WI38 (cell line): ENCODE measurements around the gene ABCA7.

ENCODE experiments used
- H3K4me3 ChIP-seq: 2 replicates; pipeline ENCODE4 v1.5.1; 2011; ENCODE audit warnings: low read depth, mild to moderate bottlenecking, control low read depth, low read length
- TF ChIP-seq, protein P1 (sequence below): IDR thresholded peaks from 2 replicates; pipeline ENCODE4 v1.5.1; 2012; ENCODE audit warnings: low read depth, mild to moderate bottlenecking, control low read depth, low read length

Gene ABCA7

DNA sequence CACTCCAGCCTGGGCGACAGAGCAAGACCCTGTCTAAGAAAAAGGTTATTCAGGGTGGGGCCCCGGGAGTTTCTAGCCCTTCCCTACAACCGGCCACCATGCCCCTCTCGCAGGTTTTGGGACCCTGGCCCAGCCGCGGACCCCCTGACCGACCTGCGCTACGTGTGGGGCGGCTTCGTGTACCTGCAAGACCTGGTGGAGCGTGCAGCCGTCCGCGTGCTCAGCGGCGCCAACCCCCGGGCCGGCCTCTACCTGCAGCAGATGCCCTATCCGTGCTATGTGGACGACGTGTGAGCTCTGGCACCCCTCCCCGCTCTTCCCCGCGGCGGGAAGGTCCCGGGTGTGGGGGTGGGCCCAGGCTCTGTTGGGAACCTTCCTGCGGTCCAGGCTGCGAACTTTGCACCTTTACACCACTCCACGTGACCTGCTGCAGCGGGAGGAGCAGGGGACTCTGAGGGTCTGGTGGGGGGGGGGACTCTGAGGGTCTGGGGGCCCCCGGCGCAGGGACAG is 6.3 kb downstream of the ABCA7 start:
- TF ChIP-seq, protein P1, sequence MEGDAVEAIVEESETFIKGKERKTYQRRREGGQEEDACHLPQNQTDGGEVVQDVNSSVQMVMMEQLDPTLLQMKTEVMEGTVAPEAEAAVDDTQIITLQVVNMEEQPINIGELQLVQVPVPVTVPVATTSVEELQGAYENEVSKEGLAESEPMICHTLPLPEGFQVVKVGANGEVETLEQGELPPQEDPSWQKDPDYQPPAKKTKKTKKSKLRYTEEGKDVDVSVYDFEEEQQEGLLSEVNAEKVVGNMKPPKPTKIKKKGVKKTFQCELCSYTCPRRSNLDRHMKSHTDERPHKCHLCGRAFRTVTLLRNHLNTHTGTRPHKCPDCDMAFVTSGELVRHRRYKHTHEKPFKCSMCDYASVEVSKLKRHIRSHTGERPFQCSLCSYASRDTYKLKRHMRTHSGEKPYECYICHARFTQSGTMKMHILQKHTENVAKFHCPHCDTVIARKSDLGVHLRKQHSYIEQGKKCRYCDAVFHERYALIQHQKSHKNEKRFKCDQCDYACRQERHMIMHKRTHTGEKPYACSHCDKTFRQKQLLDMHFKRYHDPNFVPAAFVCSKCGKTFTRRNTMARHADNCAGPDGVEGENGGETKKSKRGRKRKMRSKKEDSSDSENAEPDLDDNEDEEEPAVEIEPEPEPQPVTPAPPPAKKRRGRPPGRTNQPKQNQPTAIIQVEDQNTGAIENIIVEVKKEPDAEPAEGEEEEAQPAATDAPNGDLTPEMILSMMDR = no peak
- H3K4me3 ChIP-seq = no peak overlapping the region

GRCh38 chr19:1046836-1047695 is 7.2 kb downstream of the ABCA7 start:
- no peak overlapping the region for H3K4me3 ChIP-seq
- TF ChIP-seq, protein P1 = no peak

DNA sequence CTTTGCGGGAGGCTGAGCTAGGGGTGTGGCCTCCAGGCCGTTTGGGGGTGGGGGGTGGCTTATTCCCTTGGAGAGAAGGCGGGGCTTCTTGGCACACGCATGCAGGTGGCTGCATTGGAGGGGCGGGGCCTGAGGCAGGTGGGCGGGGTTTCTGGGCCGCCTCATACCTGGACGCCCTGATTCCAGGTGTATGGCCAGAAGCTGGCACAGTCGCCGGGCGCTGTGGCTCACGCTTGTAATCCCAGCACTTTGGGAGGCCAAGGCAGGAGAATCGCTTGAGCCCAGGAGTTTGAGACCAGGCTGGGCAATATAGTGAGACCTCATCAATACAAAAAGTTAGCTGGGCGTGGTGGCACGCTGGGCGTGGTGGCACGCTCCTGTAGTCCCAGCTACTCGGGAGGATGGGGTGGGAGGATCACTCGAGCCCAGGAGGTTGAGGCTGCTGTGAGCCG is 7.8 kb downstream of the ABCA7 start:
- H3K4me3 ChIP-seq = no peak overlapping the region
- TF ChIP-seq, protein P1 = no peak

DNA sequence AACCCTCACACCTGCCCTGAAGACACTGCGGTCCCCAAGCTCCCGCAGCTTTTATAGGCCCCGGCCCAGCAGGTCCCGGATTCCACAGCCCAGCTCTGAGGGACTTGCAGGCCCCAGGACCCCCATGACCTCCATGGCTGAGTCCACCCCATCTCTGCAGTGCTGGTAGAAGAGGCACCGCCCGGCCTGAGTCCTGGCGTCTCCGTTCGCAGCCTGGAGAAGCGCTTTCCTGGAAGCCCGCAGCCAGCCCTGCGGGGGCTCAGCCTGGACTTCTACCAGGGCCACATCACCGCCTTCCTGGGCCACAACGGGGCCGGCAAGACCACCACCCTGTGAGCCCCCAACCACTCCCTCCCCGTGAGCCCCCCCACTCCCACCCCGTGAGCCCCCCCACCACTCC is 9.2 kb downstream of the ABCA7 start:
- TF ChIP-seq, protein P1 = no peak
- no peak overlapping the region for H3K4me3 ChIP-seq

GRCh38 chr19:1049800-1050199 is 9.9 kb downstream of the ABCA7 start:
- no peak overlapping the region for H3K4me3 ChIP-seq
- TF ChIP-seq, protein P1 = no peak

GRCh38 chr19:1050989-1051788 is 11.3 kb downstream of the ABCA7 start:
- TF ChIP-seq, protein P1 = no peak
- no peak overlapping the region for H3K4me3 ChIP-seq
